A172 (cell line): ENCODE data around the gene SPEG. TPM values are rescaled to one million over a fixed set of nuclear protein-coding genes. Genes with fewer than 3 reads are reported as not detected.
A peak's percentile ranks its signal among the peaks of the same experiment; 100 is the strongest.

Source experiments
- DNase-seq: peaks from one replicate; pipeline ENCODE4 v3.0.0-alpha.2; 2015; ENCODE audit warnings: low spot score
- total RNA-seq: library from RNA; depleted of rRNA; stranded (reverse); fragments of >200 nt; shearing (Covaris generic); gene quantifications from 2 replicates; pipeline ENCODE4 v1.2.3, GENCODE V29; 2014

Gene SPEG
- total RNA-seq, 1 experiment from 2014 or later = 30.0 TPM

GRCh38 chr2:219423652-219424377, 10.8 kb upstream of the SPEG start:
- no peak for DNase-seq

GRCh38 chr2:219425238-219426067, 9.2 kb upstream of the SPEG start:
- DNase-seq = no peak

- no peak for DNase-seq
Observed at GRCh38 chr2:219426068-219426443, 8.6 kb upstream of the SPEG start.

GRCh38 chr2:219426534-219427136, 8.0 kb upstream of the SPEG start:
- DNase-seq = no peak

- DNase-seq = no peak
Observed at GRCh38 chr2:219428469-219428868, 6.2 kb upstream of the SPEG start.

GRCh38 chr2:219429958-219430606, 4.6 kb upstream of the SPEG start:
- no peak for DNase-seq

- DNase-seq = peak; percentile 47
Observed at GRCh38 chr2:219430633-219431615, 3.7 kb upstream of the SPEG start.

GRCh38 chr2:219433666-219434467, 776 bp upstream of the SPEG start:
- DNase-seq = peak; percentile 59

GRCh38 chr2:219434468-219434717, 250 bp upstream of the SPEG start:
- DNase-seq = no peak

- DNase-seq = no peak
Observed at GRCh38 chr2:219435701-219436100, 1.1 kb downstream of the SPEG start.

GRCh38 chr2:219436491-219436890, 1.8 kb downstream of the SPEG start:
- no peak for DNase-seq

GRCh38 chr2:219437141-219437540, 2.5 kb downstream of the SPEG start:
- DNase-seq = no peak

- DNase-seq = no peak
Observed at GRCh38 chr2:219437690-219438206, 3.1 kb downstream of the SPEG start.

- DNase-seq = no peak
Observed at GRCh38 chr2:219438453-219438852, 3.8 kb downstream of the SPEG start.

- DNase-seq = no peak
Observed at GRCh38 chr2:219439506-219439905, 4.9 kb downstream of the SPEG start.

- DNase-seq = no peak
Observed at GRCh38 chr2:219440388-219441256, 6.0 kb downstream of the SPEG start.

GRCh38 chr2:219441451-219442255, 7.0 kb downstream of the SPEG start:
- DNase-seq = no peak

GRCh38 chr2:219442256-219443015, 7.8 kb downstream of the SPEG start:
- DNase-seq = no peak
